OCI-LY1 (cell line): ENCODE data around the gene ABRAXAS1.

ENCODE experiments used
- H2AFZ ChIP-seq: fragments of 200-600 bp; sonication (generic), shearing (Covaris generic); 2 replicates; pipeline ENCODE4 v1.6.0; 2014; ENCODE audit warnings: antibody characterized with exemption, mild to moderate bottlenecking, low read length
- H3F3A ChIP-seq: fragments of 200-600 bp; sonication (generic), shearing (Covaris generic); 2 replicates; pipeline ENCODE4 v1.6.0; 2014; ENCODE audit warnings: mild to moderate bottlenecking, antibody characterized with exemption, low read length, moderate library complexity; ENCODE audit not compliant: insufficient read depth
- H3K27ac ChIP-seq: fragments of 200-600 bp; sonication (generic); 2 replicates; pipeline ENCODE4 v1.5.1; 2014; ENCODE audit warnings: low read length, mixed run types, mild to moderate bottlenecking, low read depth; ENCODE audit not compliant: poor library complexity, severe bottlenecking
- H3K27me3 ChIP-seq: fragments of 200-600 bp; sonication (generic); 2 replicates; pipeline ENCODE4 v1.6.0; 2014; ENCODE audit warnings: antibody characterized with exemption, mild to moderate bottlenecking, low read length, moderate library complexity; ENCODE audit not compliant: insufficient read depth
- H3K36me3 ChIP-seq: fragments of 200-600 bp; sonication (generic); 2 replicates; pipeline ENCODE4 v1.6.1; 2014; ENCODE audit warnings: mild to moderate bottlenecking, antibody characterized with exemption, low read length, moderate library complexity, mixed read lengths; ENCODE audit not compliant: insufficient read depth
- H3K4me1 ChIP-seq: fragments of 200-600 bp; sonication (generic); 2 replicates; pipeline ENCODE4 v1.5.1; 2014; ENCODE audit warnings: mild to moderate bottlenecking, low read length, moderate library complexity; ENCODE audit not compliant: insufficient read depth, severe bottlenecking
- H3K4me2 ChIP-seq: fragments of 200-600 bp; sonication (generic), shearing (Covaris generic); 2 replicates; pipeline ENCODE4 v1.6.1; 2014; ENCODE audit warnings: low read length
- H3K4me3 ChIP-seq: fragments of 200-600 bp; sonication (generic); 2 replicates; pipeline ENCODE4 v1.5.1; 2014; ENCODE audit warnings: low read length, low read depth, mild to moderate bottlenecking, mixed read lengths; ENCODE audit not compliant: poor library complexity, severe bottlenecking
- H3K79me2 ChIP-seq: fragments of 200-600 bp; shearing (Covaris generic); 2 replicates; pipeline ENCODE4 v1.6.1; 2016; ENCODE audit warnings: mixed run types, low read length, mixed read lengths; ENCODE audit not compliant: insufficient read depth
- H3K9ac ChIP-seq: fragments of 200-600 bp; sonication (generic), shearing (Covaris generic); 2 replicates; pipeline ENCODE4 v1.6.1; 2014; ENCODE audit warnings: mild to moderate bottlenecking, low read length, mixed read lengths
- H3K9me2 ChIP-seq: fragments of 200-600 bp; sonication (generic), shearing (Covaris generic); 2 replicates; pipeline ENCODE4 v1.6.1; 2014; ENCODE audit warnings: low read depth, mild to moderate bottlenecking, low read length, mixed read lengths
- H3K9me3 ChIP-seq: fragments of 200-600 bp; shearing (Covaris generic); 2 replicates; pipeline ENCODE4 v1.6.1; 2014; ENCODE audit warnings: low read length, mixed read lengths
- H4K20me1 ChIP-seq: fragments of 200-600 bp; sonication (generic), shearing (Covaris generic); 2 replicates; pipeline ENCODE4 v1.6.0; 2016; ENCODE audit warnings: mild to moderate bottlenecking, low read length; ENCODE audit not compliant: insufficient read depth
- CTCF ChIP-seq: fragments of 200-600 bp; sonication (generic), shearing (Covaris generic); IDR thresholded peaks from 2 replicates; pipeline ENCODE4 v1.5.1; 2017; ENCODE audit warnings: mild to moderate bottlenecking, antibody characterized with exemption, low read length, moderate library complexity, mixed read lengths
- EZH2 ChIP-seq: fragments of 200-600 bp; sonication (generic), shearing (Covaris generic); IDR thresholded peaks from 2 replicates; pipeline ENCODE4 v1.8.0; 2017; ENCODE audit warnings: borderline replicate concordance, mixed run types, mild to moderate bottlenecking, antibody characterized with exemption, low read length, moderate library complexity, mixed read lengths

Gene ABRAXAS1

DNA sequence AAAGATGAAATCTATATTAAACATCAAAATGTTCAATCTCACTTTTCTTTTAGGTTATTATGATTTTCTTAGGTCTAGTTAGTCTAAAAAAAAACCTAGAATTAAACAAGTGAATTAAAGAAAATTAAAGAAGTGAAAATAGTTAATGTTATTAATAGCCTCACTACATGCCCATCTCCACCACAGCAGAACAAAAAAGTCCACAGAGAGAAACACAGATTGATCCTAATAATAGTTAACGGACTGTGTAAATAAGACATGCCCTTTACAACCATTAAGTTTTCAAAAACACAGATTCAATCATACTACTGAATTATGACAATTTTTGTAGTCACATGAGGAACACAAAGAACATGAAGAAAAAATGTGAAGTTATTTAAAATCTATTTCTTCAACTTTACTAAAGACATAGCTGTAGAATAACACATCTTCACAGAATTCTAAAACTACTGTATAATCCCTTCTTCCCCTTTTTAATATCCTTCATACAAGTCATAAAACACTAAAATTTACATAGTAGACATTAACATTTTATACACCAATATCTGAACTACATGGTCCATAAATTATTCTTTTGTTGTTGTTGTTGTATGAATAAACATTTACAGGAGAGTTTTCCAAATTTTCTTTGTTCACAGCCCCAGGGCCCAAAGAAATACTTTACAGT lies 44.6 kb downstream of the ABRAXAS1 start:
- H4K20me1 ChIP-seq: no peaks in the 10 kb centered on the region
- no peak for TF ChIP-seq CTCF
- no peak for TF ChIP-seq EZH2
- no peaks in the 10 kb centered on the region for H3K4me1 ChIP-seq
- H3F3A ChIP-seq: no peaks in the 10 kb centered on the region
- no peaks in the 10 kb centered on the region for H3K9me2 ChIP-seq
- no peaks in the 10 kb centered on the region for H3K27me3 ChIP-seq
- H2AFZ ChIP-seq: no peak overlapping the region
- H3K9ac ChIP-seq: no peak overlapping the region
- no peaks in the 10 kb centered on the region for H3K9me3 ChIP-seq
- no peak overlapping the region for H3K27ac ChIP-seq
- H3K79me2 ChIP-seq: no peaks in the 10 kb centered on the region
- no peak overlapping the region for H3K4me2 ChIP-seq
- peaks cover 56% of the 10 kb centered on the region for H3K36me3 ChIP-seq
- no peak overlapping the region for H3K4me3 ChIP-seq

- Histone ChIP-seq H4K20me1 (no peaks in the 10 kb centered on the region), H3K9me3 (no peaks in the 10 kb centered on the region), H3K4me2 (no peak overlapping the region), H3K27ac (no peak overlapping the region), H3F3A (no peaks in the 10 kb centered on the region), H3K9me2 (no peaks in the 10 kb centered on the region), H3K4me1 (no peaks in the 10 kb centered on the region), H3K27me3 (no peaks in the 10 kb centered on the region), H3K36me3 (peaks cover 46% of the 10 kb centered on the region), H2AFZ (no peak overlapping the region), H3K9ac (no peak overlapping the region), H3K79me2 (no peaks in the 10 kb centered on the region), H3K4me3 (no peak overlapping the region)
- TF ChIP-seq CTCF (no peak), EZH2 (no peak)
These were observed 46.2 kb downstream of the ABRAXAS1 start for GRCh38 chr4:83438719-83439118.

DNA sequence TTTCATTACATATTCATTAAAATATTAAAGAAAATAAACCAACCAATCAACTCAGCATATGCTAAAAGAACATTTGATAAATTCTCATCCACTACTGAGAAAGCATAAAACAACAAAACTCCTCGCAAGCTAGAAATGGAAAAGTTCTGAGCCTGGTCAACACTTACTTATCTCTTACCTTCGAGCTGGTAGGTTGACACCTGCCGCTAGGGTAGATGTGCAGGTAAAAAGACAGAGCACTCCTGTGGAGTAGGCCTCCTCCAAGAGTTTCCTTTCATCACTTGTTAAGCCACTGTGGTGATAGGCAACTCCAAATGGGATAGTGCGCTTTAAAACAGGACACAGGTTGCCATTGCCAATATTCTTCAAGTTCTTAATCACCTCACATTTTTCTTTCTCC lies 48.2 kb downstream of the ABRAXAS1 start:
- Histone ChIP-seq H3K79me2 (no peaks in the 10 kb centered on the region), H3K9ac (no peak overlapping the region)
- TF ChIP-seq CTCF (no peak), EZH2 (no peak)

More for the DNA sequence above, 48.2 kb downstream of the ABRAXAS1 start:
- Histone ChIP-seq H3K36me3 (peaks cover 33% of the 10 kb centered on the region), H3K9me2 (no peaks in the 10 kb centered on the region), H3K4me3 (no peak overlapping the region), H3K9me3 (no peaks in the 10 kb centered on the region), H3K4me2 (no peak overlapping the region), H3K4me1 (no peaks in the 10 kb centered on the region), H4K20me1 (no peaks in the 10 kb centered on the region), H3K27me3 (no peaks in the 10 kb centered on the region), H2AFZ (no peak overlapping the region), H3F3A (no peaks in the 10 kb centered on the region), H3K27ac (no peak overlapping the region)
